HepG2 (cell line): ENCODE results near the gene SEL1L2. TPM values are rescaled to one million over a fixed set of nuclear protein-coding genes. Genes with fewer than 3 reads are reported as not detected.

Source experiments
- ATAC-seq: fragments of 200-7000 bp; cut with Tn5 transposase; 3 replicates; pipeline ENCODE4 v1.9.1; 2020; ENCODE audit warnings: mild to moderate bottlenecking, moderate library complexity
- BruUV-seq: library from RNA; stranded (reverse); fragments of 400-500 nt; replicated peaks from 2 replicates; lab custom pipeline; 2021; lab: Mats Ljungman, UMichigan
- CTCF ChIA-PET: fragments of 300-600 bp; formaldehyde crosslinking; extraction: SDS; loops from one replicate; lab custom pipeline; 2021; ENCODE audit warnings: low total read pairs, inconsistent platforms, low intra/inter-chr PET ratio; lab: Yijun Ruan, JAX
- POLR2A ChIA-PET: fragments of 350-600 bp; sonication (Branson Sonifier 250); formaldehyde crosslinking; loops from one replicate; lab custom pipeline; 2020; ENCODE audit warnings: antibody characterized with exemption, inconsistent platforms; lab: Yijun Ruan, JAX
- DNase-seq: peaks from one replicate; pipeline ENCODE4 v3.0.0-alpha.2; 2015; ENCODE audit warnings: low spot score
- FAIRE-seq: peaks from 3 replicates; lab custom pipeline; 2011; peaks lifted over from hg19 to GRCh38; lab: Jason Lieb, UNC
- H2AFZ ChIP-seq: one replicate; pipeline ENCODE4 v1.6.1; 2011; ENCODE audit warnings: low read length, inconsistent platforms
- H3K27ac ChIP-seq: fragments of 300-600 bp; 3 replicates; pipeline ENCODE4 v1.8.0; 2011; ENCODE audit warnings: mixed run types, mild to moderate bottlenecking, mixed read lengths, low read length, inconsistent platforms; ENCODE audit not compliant: insufficient read depth; ENCODE audit errors: extremely low read length
- H3K27me3 ChIP-seq, 2 experiments: fragments of 200-600 bp in 1 of 2; 2 replicates in 1 of 2; 3 replicates in 1 of 2; pipeline versions ENCODE4 v1.6.0 to v1.8.0; 2011; ENCODE audit warnings: low read length in 2 of 2, mild to moderate bottlenecking in 2 of 2, moderate library complexity in 2 of 2, inconsistent platforms in 1 of 2; ENCODE audit not compliant: insufficient read depth in 2 of 2, control insufficient read depth in 1 of 2
- H3K36me3 ChIP-seq, 2 experiments: fragments of 200-600 bp in 1 of 2; replicated peaks in 1 of 2; 2 replicates in 1 of 2; 3 replicates in 1 of 2; pipeline versions ENCODE4 v1.5.1 to v1.8.0; 2011; ENCODE audit warnings: low read length in 2 of 2, inconsistent platforms in 1 of 2; ENCODE audit not compliant: insufficient read depth in 2 of 2, control insufficient read depth in 1 of 2
- H3K4me1 ChIP-seq: 2 replicates; pipeline ENCODE4 v1.5.1; 2012; ENCODE audit warnings: low read length, inconsistent platforms; ENCODE audit not compliant: insufficient read depth
- H3K4me2 ChIP-seq: 2 replicates; pipeline ENCODE4 v1.6.0; 2011; ENCODE audit warnings: low read depth, low read length, inconsistent platforms
- H3K4me3 ChIP-seq, 3 experiments: fragments of 200-600 bp in 1 of 3; sonication (generic), shearing (Covaris generic) in 1 of 3; replicated peaks in 1 of 3; 2 replicates each; pipeline ENCODE4 v1.5.1; 2011 to 2016; ENCODE audit warnings: low read length in 3 of 3, inconsistent platforms in 2 of 3, low read depth in 2 of 3, mild to moderate bottlenecking in 2 of 3, control low read depth in 1 of 3, mixed read lengths in 1 of 3; ENCODE audit not compliant: insufficient read depth in 1 of 3
- H3K79me2 ChIP-seq: one replicate; pipeline ENCODE4 v1.6.1; 2011; ENCODE audit warnings: low read length, inconsistent platforms; ENCODE audit not compliant: insufficient read depth
- H3K9ac ChIP-seq: 2 replicates; pipeline ENCODE4 v1.6.0; 2011; ENCODE audit warnings: mild to moderate bottlenecking, low read depth, low read length, inconsistent platforms; ENCODE audit not compliant: insufficient read depth
- H3K9me3 ChIP-seq: 2 replicates; pipeline ENCODE4 v1.5.1; 2012; ENCODE audit warnings: mild to moderate bottlenecking, low read length
- H4K20me1 ChIP-seq: 2 replicates; pipeline ENCODE4 v1.6.0; 2011; ENCODE audit warnings: inconsistent platforms, mild to moderate bottlenecking, low read length, moderate library complexity; ENCODE audit not compliant: insufficient read depth
- KLF15 ChIP-seq: sonication (generic); formaldehyde crosslinking; IDR thresholded peaks from 2 replicates; pipeline ENCODE4 v1.8.1; 2023; ENCODE audit warnings: borderline replicate concordance, mild to moderate bottlenecking, inconsistent platforms, missing genetic modification reagents, mixed read lengths
- MAFF ChIP-seq: IDR thresholded peaks from 2 replicates; pipeline ENCODE4 v1.6.1; 2011; ENCODE audit warnings: low read depth, low read length, improper control_type of control experiment
- MBD4 ChIP-seq: IDR thresholded peaks from 2 replicates; pipeline ENCODE4 v1.6.1; 2012; ENCODE audit warnings: low read length, inconsistent platforms, borderline replicate concordance
- PPARG ChIP-seq: conservative IDR thresholded peaks from 2 replicates; pipeline ENCODE4 v1.6.1; 2016; ENCODE audit warnings: missing biosample characterization, missing genetic modification reagents
- SP2 ChIP-seq: sonication (generic); formaldehyde crosslinking; IDR thresholded peaks from 2 replicates; pipeline ENCODE4 v1.5.1; 2020; ENCODE audit warnings: mild to moderate bottlenecking, missing genetic modification reagents
- STAG1 ChIP-seq: sonication (generic); formaldehyde crosslinking; IDR thresholded peaks from 2 replicates; pipeline ENCODE4 v1.4.0; 2020; ENCODE audit warnings: missing genetic modification reagents
- ZFAT ChIP-seq: sonication (generic); formaldehyde crosslinking; conservative IDR thresholded peaks from 2 replicates; pipeline ENCODE4 v1.8.1; 2023; ENCODE audit warnings: missing genetic modification reagents, inconsistent platforms
- ZNF136 ChIP-seq: sonication (generic); formaldehyde crosslinking; IDR thresholded peaks from 2 replicates; pipeline ENCODE4 v1.8.1; 2022; ENCODE audit warnings: low read depth, mild to moderate bottlenecking, moderate library complexity, missing genetic modification reagents
- ZNF644 ChIP-seq: IDR thresholded peaks from 2 replicates; pipeline ENCODE4 v1.6.1; 2016; ENCODE audit warnings: low read depth
- WGBS: methylation state at CpG from one replicate; pipeline ENCODE4 v1.1.6; 2017; ENCODE audit warnings: low lambda C conversion rate; 5-methylcytosine and 5-hydroxymethylcytosine counted together
- in situ Hi-C: cut with HindIII; loops from 2 replicates; pipeline ENCODE4 v1.10.0; 2017; ENCODE audit warnings: low pct_unique_long_range_greater_than_20kb; ENCODE audit not compliant: extremely low pct_ligation_motif_present
- intact Hi-C: fragments of 100-400 bp; cut with micrococcal nuclease; formaldehyde crosslinking; loops from one replicate; pipeline ENCODE4 v1.10.0; 2022; ENCODE audit not compliant: unreplicated experiment
- polyA plus RNA-seq, 8 experiments: library from polyadenylated mRNA; depleted of rRNA in 3 of 8; stranded (reverse) in 7 of 8; unstranded in 1 of 8; fragments of >200 nt; fragmentation: Illumina TruSeq in 4 of 8; extraction: Trizol in 4 of 8; gene quantifications; 2 replicates each; pipeline versions ENCODE4 v1.2.1 to v1.2.3, GENCODE V29; 2011 to 2016; ENCODE audit warnings: low read depth in 4 of 8, missing spikeins in 1 of 8, mixed read lengths in 1 of 8; ENCODE audit not compliant: insufficient read depth in 1 of 8
- total RNA-seq, 5 experiments: library from RNA; depleted of rRNA; stranded (reverse); fragments of >200 nt; fragmentation: Illumina TruSeq; extraction: Trizol; gene quantifications; 2 replicates each; pipeline ENCODE4 v1.2.3, GENCODE V29; 2016; ENCODE audit warnings: low read depth in 1 of 5
- TF ChIP-seq, protein P1 (sequence below): sonication (generic); formaldehyde crosslinking; IDR thresholded peaks from 2 replicates; pipeline ENCODE4 v1.5.0; 2020; ENCODE audit warnings: mild to moderate bottlenecking, missing genetic modification reagents, moderate library complexity

The SEL1L2 gene
- total and polyA plus RNA-seq, 2 of the 13 experiments (the other 11 are each of a cell fraction or from before 2014, with no cell fraction given): not detected

DNA sequence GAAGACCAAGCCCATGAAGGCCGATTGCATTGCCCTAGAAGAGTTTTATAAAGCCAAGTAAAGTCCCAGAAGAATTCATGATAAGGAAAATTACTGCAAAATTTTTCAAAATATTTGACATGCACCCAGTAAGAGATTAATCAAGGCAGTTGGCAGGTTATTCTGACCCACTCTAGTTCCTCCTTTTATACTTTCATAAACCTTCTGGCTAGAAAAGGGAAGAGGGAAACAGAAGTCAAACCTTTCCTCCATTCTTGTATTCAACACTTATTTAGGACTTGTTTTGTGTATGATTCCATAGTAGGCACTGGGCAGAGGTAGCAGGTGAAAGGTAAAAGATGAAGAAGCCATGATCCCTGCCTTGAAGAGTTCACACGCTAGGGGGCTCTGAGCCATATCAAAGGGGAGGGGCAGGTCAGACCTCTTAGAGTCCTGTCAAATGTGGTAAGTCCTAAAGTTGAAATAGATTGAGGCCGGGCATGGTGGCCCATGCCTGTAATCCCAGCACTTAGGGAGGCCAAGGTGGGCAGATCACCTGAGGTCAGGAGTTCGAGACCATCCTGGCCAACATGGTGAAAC is 120.2 kb downstream of the SEL1L2 start:
- Histone ChIP-seq H3K9ac (no peak overlapping the region), H3K27ac (no peak overlapping the region), H3K9me3 (no peaks in the 10 kb centered on the region), H2AFZ (no peak overlapping the region), H3K79me2 (no peaks in the 10 kb centered on the region), H3K36me3 (no peaks in the 10 kb centered on the region), H3K27me3 (0 out of 5 replicates have a peak, but pooled peaks cover 0 to 3% of the 10 kb centered on the region in 2 experiments), H3K4me2 (no peak overlapping the region), H3K4me1 (0 out of 2 replicates have a peak, but pooled peaks cover 4% of the 10 kb centered on the region), H4K20me1 (no peaks in the 10 kb centered on the region), H3K4me3 (no peak overlapping the region)
- FAIRE-seq (no peak), ATAC-seq (peak; percentile 73), DNase-seq (peak; percentile 21)
- TF ChIP-seq PPARG (CRISPR knock-in tag) (0 out of 2 replicates have a peak, but pooled peaks have one; percentile 18), STAG1 (peak; percentile 18; the same call in 1 of the 2 replicates), ZNF136 (CRISPR knock-in tag) (no peak), ZNF644 (CRISPR knock-in tag) (no peak), MBD4 (no peak)
- TF ChIP-seq, protein P1, sequence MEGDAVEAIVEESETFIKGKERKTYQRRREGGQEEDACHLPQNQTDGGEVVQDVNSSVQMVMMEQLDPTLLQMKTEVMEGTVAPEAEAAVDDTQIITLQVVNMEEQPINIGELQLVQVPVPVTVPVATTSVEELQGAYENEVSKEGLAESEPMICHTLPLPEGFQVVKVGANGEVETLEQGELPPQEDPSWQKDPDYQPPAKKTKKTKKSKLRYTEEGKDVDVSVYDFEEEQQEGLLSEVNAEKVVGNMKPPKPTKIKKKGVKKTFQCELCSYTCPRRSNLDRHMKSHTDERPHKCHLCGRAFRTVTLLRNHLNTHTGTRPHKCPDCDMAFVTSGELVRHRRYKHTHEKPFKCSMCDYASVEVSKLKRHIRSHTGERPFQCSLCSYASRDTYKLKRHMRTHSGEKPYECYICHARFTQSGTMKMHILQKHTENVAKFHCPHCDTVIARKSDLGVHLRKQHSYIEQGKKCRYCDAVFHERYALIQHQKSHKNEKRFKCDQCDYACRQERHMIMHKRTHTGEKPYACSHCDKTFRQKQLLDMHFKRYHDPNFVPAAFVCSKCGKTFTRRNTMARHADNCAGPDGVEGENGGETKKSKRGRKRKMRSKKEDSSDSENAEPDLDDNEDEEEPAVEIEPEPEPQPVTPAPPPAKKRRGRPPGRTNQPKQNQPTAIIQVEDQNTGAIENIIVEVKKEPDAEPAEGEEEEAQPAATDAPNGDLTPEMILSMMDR (CRISPR knock-in tag): peak; percentile 40
- in situ Hi-C loops (no loop called here), intact Hi-C loops (no loop called here)
- 8% methylated on average over 4 of the region's 4 CpGs for WGBS
- POLR2A ChIA-PET: no interaction called here
- CTCF ChIA-PET: no interaction called here
- no TSS peak for BruUV-seq

DNA sequence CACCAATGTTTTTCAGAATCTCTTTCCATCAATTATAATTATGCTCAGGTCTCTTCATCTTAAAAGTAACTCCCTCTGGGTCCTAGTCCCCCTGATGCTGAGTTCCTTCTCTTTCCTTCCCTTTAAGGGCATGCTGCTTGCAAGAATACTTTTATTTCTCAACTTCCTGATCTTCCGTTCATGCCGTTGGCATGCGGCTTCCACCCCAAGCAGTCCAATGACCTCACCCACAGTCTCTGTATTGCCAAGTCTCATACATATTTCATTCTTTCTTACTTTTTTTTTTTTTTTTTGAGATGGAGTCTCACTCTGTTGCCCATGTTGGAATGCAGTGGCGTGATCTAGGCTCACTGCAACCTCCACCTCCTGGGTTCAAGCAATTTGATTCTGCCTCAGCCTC is 122.1 kb downstream of the SEL1L2 start:
- WGBS: 60% methylated on average over 4 of the region's 4 CpGs
- H3K4me1 ChIP-seq: no peaks in the 10 kb centered on the region
- DNase-seq: no peak
- no peaks in the 10 kb centered on the region for H3K79me2 ChIP-seq
- no peaks in the 10 kb centered on the region for H3K36me3 ChIP-seq
- no peak for ATAC-seq
- peaks cover 0 to 3% of the 10 kb centered on the region in 2 experiments; a peak in 1 of 5 replicates for H3K27me3 ChIP-seq
- BruUV-seq: no TSS peak
- POLR2A ChIA-PET: no interaction called here
- no peak overlapping the region for H3K27ac ChIP-seq
- no peak overlapping the region for H3K4me2 ChIP-seq
- intact Hi-C loops: no loop called here
- H3K9me3 ChIP-seq: no peaks in the 10 kb centered on the region
- TF ChIP-seq MAFF: no peak
- no peak for TF ChIP-seq KLF15 (CRISPR knock-in tag)
- TF ChIP-seq ZFAT: no peak
- no peak for TF ChIP-seq SP2 (CRISPR knock-in tag)
- TF ChIP-seq, all 625 proteins: peak for 0
- no peaks in the 10 kb centered on the region for H4K20me1 ChIP-seq
- H2AFZ ChIP-seq: no peak overlapping the region
- in situ Hi-C loops: no loop called here
- H3K9ac ChIP-seq: no peak overlapping the region
- FAIRE-seq: no peak
- CTCF ChIA-PET: no interaction called here
- no peak overlapping the region for H3K4me3 ChIP-seq
